ENCODE measurements around the gene L3MBTL3. TPM values are rescaled to one million over a fixed set of nuclear protein-coding genes. Genes with fewer than 3 reads are reported as not detected.

L3MBTL3 gene
- total and polyA plus RNA-seq, 9 donors = 6.5 to 17.9 (median 13.5) TPM

- H3K4me1 ChIP-seq (ENCODE audit: insufficient read depth) = no peaks in the 10 kb centered on the region
- no peaks in the 10 kb centered on the region for H3K36me3 ChIP-seq
- no peaks in the 10 kb centered on the region for H3K27me3 ChIP-seq
- no peak for DNase-seq
- WGBS, 3 donors = 93 to 99% (median 97%) methylated on average over 2 of the region's 2 CpGs
- no peak overlapping the region for H3K27ac ChIP-seq
- H3K4me3 ChIP-seq = no peak overlapping the region
- no peaks in the 10 kb centered on the region for H3K9me3 ChIP-seq
- intact Hi-C loops (cut with DNase I) = no loop called here
- TF ChIP-seq EP300 (IDR thresholded peaks at IDR 0.05) (no peak), CTCF (IDR thresholded peaks at IDR 0.05) (no peak), POLR2A (IDR thresholded peaks at IDR 0.05) (no peak)
Observed at GRCh38 chr6:130026859-130027258, 8.5 kb downstream of the L3MBTL3 start.

- H3K9me3 ChIP-seq = no peaks in the 10 kb centered on the region
- DNase-seq = no peak
- WGBS, 3 donors = 84 to 96% (median 91%) methylated on average over 1 of the region's 1 CpG
- H3K27me3 ChIP-seq = no peaks in the 10 kb centered on the region
- intact Hi-C loops (cut with DNase I) = no loop called here
- H3K27ac ChIP-seq = no peak overlapping the region
- no peaks in the 10 kb centered on the region for H3K4me1 ChIP-seq (ENCODE audit: insufficient read depth)
- H3K4me3 ChIP-seq = no peak overlapping the region
- no peak for TF ChIP-seq POLR2A (IDR thresholded peaks at IDR 0.05)
- TF ChIP-seq CTCF (IDR thresholded peaks at IDR 0.05) = no peak
- TF ChIP-seq EP300 (IDR thresholded peaks at IDR 0.05) = no peak
- no peaks in the 10 kb centered on the region for H3K36me3 ChIP-seq
Observed at GRCh38 chr6:130027948-130028347, 9.6 kb downstream of the L3MBTL3 start.

GRCh38 chr6:130029163-130029562 lies 10.8 kb downstream of the L3MBTL3 start:
- Histone ChIP-seq H3K36me3 (no peaks in the 10 kb centered on the region), H3K27me3 (no peaks in the 10 kb centered on the region), H3K9me3 (no peaks in the 10 kb centered on the region), H3K27ac (no peak overlapping the region), H3K4me1 (ENCODE audit: insufficient read depth) (peaks cover 3% of the 10 kb centered on the region), H3K4me3 (no peak overlapping the region)
- intact Hi-C loops (cut with DNase I) = no loop called here
- no peak for DNase-seq
- WGBS, 3 donors = 79 to 91% (median 87%) methylated on average over 6 of the region's 6 CpGs
- no peak for TF ChIP-seq EP300 (IDR thresholded peaks at IDR 0.05)

- intact Hi-C loops (cut with DNase I) = no loop called here
- TF ChIP-seq EP300 (IDR thresholded peaks at IDR 0.05) = no peak
- no peak for TF ChIP-seq POLR2A (IDR thresholded peaks at IDR 0.05)
- TF ChIP-seq CTCF (IDR thresholded peaks at IDR 0.05) = no peak
- Histone ChIP-seq H3K9me3 (no peaks in the 10 kb centered on the region), H3K27me3 (no peaks in the 10 kb centered on the region), H3K27ac (no peak overlapping the region), H3K36me3 (no peaks in the 10 kb centered on the region), H3K4me1 (ENCODE audit: insufficient read depth) (peaks cover 9% of the 10 kb centered on the region), H3K4me3 (no peak overlapping the region)
- DNase-seq = no peak
- WGBS, 3 donors = 94 to 97% (median 96%) methylated on average over 9 of the region's 9 CpGs
Observed at GRCh38 chr6:130032758-130033340, 14.5 kb downstream of the L3MBTL3 start.

GRCh38 chr6:130033949-130034348 lies 15.6 kb downstream of the L3MBTL3 start:
- Histone ChIP-seq H3K4me3 (no peak overlapping the region), H3K27me3 (no peaks in the 10 kb centered on the region), H3K9me3 (no peaks in the 10 kb centered on the region), H3K4me1 (ENCODE audit: insufficient read depth) (peaks cover 9% of the 10 kb centered on the region), H3K27ac (peak overlapping the region in 1 of 2 donors; percentile 29), H3K36me3 (no peaks in the 10 kb centered on the region)
- 34 to 45% (median 42%) methylated on average over 5 of the region's 5 CpGs for WGBS, 3 donors
- DNase-seq = no peak
- intact Hi-C loops (cut with DNase I) = no loop called here
- no peak for TF ChIP-seq EP300 (IDR thresholded peaks at IDR 0.05)
- no peak for TF ChIP-seq CTCF (IDR thresholded peaks at IDR 0.05)
- TF ChIP-seq POLR2A (IDR thresholded peaks at IDR 0.05) = no peak
